Vagina (tissue), 2 donors: ENCODE data around the gene CIAPIN1. TPM values are rescaled to one million over a fixed set of nuclear protein-coding genes. Genes with fewer than 3 reads are reported as not detected.

Experiments
- DNase-seq, 2 donors: peaks; one replicate each; pipeline ENCODE4 v3.0.0-alpha.2; 2017; ENCODE audit errors: extremely low spot score in 2 of 2
- H3K27ac ChIP-seq: fragments of 200-600 bp; sonication (generic); one replicate; pipeline ENCODE4 v1.5.1; 2019
- H3K27me3 ChIP-seq: fragments of 200-600 bp; sonication (generic); one replicate; pipeline ENCODE4 v1.5.1; 2019
- H3K36me3 ChIP-seq, 2 donors: fragments of 200-600 bp; sonication (generic); one replicate each; pipeline ENCODE4 v1.5.1; 2017 to 2019
- H3K4me1 ChIP-seq: fragments of 200-600 bp; sonication (generic); one replicate; pipeline ENCODE4 v1.5.1; 2019
- H3K4me3 ChIP-seq, 2 donors: fragments of 200-600 bp; sonication (generic); 1 replicate in 1 of 2; 2 replicates in 1 of 2; pipeline ENCODE4 v1.5.1; 2016 to 2019
- H3K9me3 ChIP-seq: fragments of 200-600 bp; sonication (generic); one replicate; pipeline ENCODE4 v1.5.1; 2019
- POLR2A ChIP-seq, 2 donors: fragments of 450-650 bp; IDR thresholded peaks; one replicate each; pipeline ENCODE4 v1.6.1; 2017; ENCODE audit warnings: antibody characterized with exemption in 2 of 2, mild to moderate bottlenecking in 2 of 2, moderate library complexity in 2 of 2
- POLR2AphosphoS5 ChIP-seq, 2 donors: sonication (generic); formaldehyde crosslinking; IDR thresholded peaks; one replicate each; pipeline ENCODE4 v1.9.0; 2017; ENCODE audit warnings: antibody characterized with exemption in 2 of 2, mild to moderate bottlenecking in 2 of 2, low read depth in 1 of 2; ENCODE audit not compliant: insufficient read depth in 1 of 2
- intact Hi-C: fragments of 100-400 bp; cut with DNase I; formaldehyde crosslinking; loops from one replicate; pipeline ENCODE4 v1.15.1; 2023
- total RNA-seq: library from RNA; depleted of rRNA; stranded (reverse); fragments of >200 nt; gene quantifications from one replicate; pipeline ENCODE4 v1.2.3, GENCODE V29; 2016
- TF ChIP-seq, protein P1 (sequence below), 3 experiments: fragments of 450-650 bp in 2 of 3; fragments of 200-600 bp in 1 of 3; sonication (generic) in 1 of 3; IDR thresholded peaks; one replicate each; pipeline ENCODE4 v1.5.1; 2017 to 2019; ENCODE audit warnings: antibody characterized with exemption in 3 of 3, mild to moderate bottlenecking in 2 of 3, moderate library complexity in 2 of 3

The CIAPIN1 gene
- total RNA-seq, 1 donor from 2014 or later: 28.0 TPM

DNA sequence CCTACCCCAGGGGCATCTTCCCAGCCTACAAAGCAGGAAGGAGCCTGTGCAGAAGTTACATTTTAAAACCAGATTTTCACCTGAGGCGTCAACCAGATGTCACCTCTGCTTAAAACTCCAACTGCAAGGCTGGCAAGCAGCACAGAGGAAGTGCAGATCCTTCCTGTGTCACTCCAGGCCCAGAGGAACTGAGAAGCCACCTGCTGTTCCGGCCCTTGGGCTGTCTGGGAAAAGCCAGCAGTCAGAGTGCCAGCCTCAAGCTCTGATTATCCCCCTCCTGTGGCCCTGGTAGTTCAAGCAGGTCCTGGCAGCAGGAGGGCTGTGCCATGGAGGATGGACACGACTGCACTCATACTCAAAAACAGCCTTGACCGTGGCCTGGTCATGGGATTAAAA is 25.5 kb upstream of the CIAPIN1 start:
- Histone ChIP-seq H3K36me3 (peaks cover 0 to 50% of the 10 kb centered on the region in 2 donors), H3K4me3 (no peak overlapping the region), H3K27ac (peak overlapping the region; percentile 17), H3K4me1 (peaks cover 50% of the 10 kb centered on the region), H3K27me3 (no peaks in the 10 kb centered on the region), H3K9me3 (no peaks in the 10 kb centered on the region)
- no peak for DNase-seq
- TF ChIP-seq, protein P1, sequence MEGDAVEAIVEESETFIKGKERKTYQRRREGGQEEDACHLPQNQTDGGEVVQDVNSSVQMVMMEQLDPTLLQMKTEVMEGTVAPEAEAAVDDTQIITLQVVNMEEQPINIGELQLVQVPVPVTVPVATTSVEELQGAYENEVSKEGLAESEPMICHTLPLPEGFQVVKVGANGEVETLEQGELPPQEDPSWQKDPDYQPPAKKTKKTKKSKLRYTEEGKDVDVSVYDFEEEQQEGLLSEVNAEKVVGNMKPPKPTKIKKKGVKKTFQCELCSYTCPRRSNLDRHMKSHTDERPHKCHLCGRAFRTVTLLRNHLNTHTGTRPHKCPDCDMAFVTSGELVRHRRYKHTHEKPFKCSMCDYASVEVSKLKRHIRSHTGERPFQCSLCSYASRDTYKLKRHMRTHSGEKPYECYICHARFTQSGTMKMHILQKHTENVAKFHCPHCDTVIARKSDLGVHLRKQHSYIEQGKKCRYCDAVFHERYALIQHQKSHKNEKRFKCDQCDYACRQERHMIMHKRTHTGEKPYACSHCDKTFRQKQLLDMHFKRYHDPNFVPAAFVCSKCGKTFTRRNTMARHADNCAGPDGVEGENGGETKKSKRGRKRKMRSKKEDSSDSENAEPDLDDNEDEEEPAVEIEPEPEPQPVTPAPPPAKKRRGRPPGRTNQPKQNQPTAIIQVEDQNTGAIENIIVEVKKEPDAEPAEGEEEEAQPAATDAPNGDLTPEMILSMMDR (IDR thresholded peaks at IDR 0.05): no peak
- TF ChIP-seq POLR2A (IDR thresholded peaks at IDR 0.05) (no peak), POLR2AphosphoS5 (IDR thresholded peaks at IDR 0.05; ENCODE audit: insufficient read depth in 1 of 2, low read depth in 1 of 2) (no peak)
- intact Hi-C loops: no loop called here

DNA sequence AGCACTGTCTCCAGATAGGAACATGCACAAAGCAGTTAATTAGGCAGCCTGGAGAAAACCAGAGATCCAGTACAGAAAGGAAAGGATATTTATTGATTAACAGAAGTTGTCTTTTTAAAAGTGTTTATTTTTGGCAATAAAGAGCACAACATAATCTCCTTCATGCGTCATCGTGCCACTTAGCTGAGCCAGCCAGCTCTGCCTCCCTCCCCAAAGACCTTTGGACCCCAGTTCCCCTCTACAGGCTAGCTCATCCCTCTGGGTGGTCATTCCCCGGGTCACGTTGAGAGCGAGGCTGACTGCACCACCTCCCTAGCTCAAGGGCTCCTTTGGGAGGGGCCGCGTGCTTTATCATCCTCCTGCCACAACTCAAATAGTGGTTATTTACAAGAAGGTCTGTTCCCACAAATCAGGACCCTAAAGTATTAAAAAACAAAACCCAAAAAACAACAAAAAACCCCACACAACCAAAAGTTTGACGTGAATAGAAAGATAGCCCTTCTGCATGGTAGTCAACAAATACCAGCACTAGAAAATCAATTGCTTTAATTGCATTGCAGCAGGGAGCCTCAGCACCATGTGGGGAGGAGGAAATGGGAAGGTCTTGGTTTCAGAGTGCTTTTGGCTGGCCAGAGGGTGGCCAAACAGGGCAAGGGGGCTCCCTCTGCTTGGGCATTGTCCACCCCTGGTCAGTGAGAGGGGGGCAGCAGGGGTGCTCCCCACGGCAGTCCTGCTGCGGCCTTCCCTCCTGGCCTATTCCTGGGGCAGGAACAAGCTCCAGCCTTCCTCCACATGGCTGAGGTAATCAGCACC is 24.9 kb upstream of the CIAPIN1 start:
- DNase-seq: no peak
- no peak for TF ChIP-seq POLR2AphosphoS5 (IDR thresholded peaks at IDR 0.05; ENCODE audit: insufficient read depth in 1 of 2, low read depth in 1 of 2)
- no peak for TF ChIP-seq POLR2A (IDR thresholded peaks at IDR 0.05)
- TF ChIP-seq, protein P1 (IDR thresholded peaks at IDR 0.05): no peak
- Histone ChIP-seq H3K4me3 (no peak overlapping the region), H3K27ac (peak overlapping the region; percentile 17), H3K36me3 (peaks cover 0 to 50% of the 10 kb centered on the region in 2 donors), H3K27me3 (no peaks in the 10 kb centered on the region), H3K9me3 (no peaks in the 10 kb centered on the region), H3K4me1 (peaks cover 44% of the 10 kb centered on the region)
- intact Hi-C loops: no loop called here

DNA sequence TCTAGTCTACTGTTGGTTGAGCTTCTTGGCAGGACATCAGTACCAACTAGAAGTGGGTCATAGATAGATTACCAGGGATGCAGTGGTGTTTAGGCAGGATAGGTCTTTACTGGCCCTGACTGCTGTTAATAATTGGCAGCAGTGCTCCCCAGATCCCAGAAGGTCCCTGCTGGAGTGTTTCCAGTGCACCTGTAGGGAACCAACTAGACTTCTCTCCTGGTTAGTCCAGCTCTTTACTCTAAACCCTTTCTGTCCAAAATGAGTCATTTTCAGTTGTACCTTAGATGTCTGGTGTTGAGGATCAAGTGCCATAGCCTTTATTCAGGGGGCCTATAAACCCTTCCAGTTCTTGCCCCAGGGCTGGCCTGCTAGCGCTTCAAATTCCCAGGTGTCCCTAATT is 24.0 kb upstream of the CIAPIN1 start:
- Histone ChIP-seq H3K4me3 (no peak overlapping the region), H3K4me1 (peaks cover 36% of the 10 kb centered on the region), H3K9me3 (no peaks in the 10 kb centered on the region), H3K36me3 (peaks cover 0 to 54% of the 10 kb centered on the region in 2 donors), H3K27me3 (no peaks in the 10 kb centered on the region), H3K27ac (no peak overlapping the region)
- TF ChIP-seq POLR2AphosphoS5 (IDR thresholded peaks at IDR 0.05; ENCODE audit: insufficient read depth in 1 of 2, low read depth in 1 of 2) (no peak), POLR2A (IDR thresholded peaks at IDR 0.05) (no peak)
- TF ChIP-seq, protein P1 (IDR thresholded peaks at IDR 0.05): no peak
- intact Hi-C loops: no loop called here
- DNase-seq: no peak

DNA sequence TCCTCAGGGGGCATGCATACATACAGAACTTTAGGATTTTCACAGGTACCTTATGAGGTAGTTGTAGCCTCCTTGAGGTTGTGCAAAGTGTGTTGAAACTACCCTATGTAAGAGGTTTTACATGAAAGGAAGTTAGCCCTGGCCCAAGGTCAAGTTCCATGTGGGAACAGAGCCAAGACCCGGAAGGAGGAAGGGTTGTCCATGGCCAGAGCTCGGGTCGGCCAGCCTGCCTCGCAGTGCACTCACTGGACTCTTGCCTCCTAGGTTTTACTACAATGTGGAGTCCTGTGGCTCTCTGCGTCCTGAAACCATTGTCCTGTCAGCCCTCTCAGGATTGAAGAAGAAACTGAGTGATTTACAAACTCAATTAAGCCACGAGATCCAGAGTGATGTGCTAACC is 23.5 kb upstream of the CIAPIN1 start:
- intact Hi-C loops: no loop called here
- TF ChIP-seq POLR2A (IDR thresholded peaks at IDR 0.05): no peak
- no peak for TF ChIP-seq POLR2AphosphoS5 (IDR thresholded peaks at IDR 0.05; ENCODE audit: insufficient read depth in 1 of 2, low read depth in 1 of 2)
- TF ChIP-seq, protein P1 (IDR thresholded peaks at IDR 0.05): no peak
- Histone ChIP-seq H3K9me3 (no peaks in the 10 kb centered on the region), H3K27ac (no peak overlapping the region), H3K4me1 (peaks cover 31% of the 10 kb centered on the region), H3K4me3 (no peak overlapping the region), H3K36me3 (peaks cover 0 to 59% of the 10 kb centered on the region in 2 donors), H3K27me3 (no peaks in the 10 kb centered on the region)
- no peak for DNase-seq

DNA sequence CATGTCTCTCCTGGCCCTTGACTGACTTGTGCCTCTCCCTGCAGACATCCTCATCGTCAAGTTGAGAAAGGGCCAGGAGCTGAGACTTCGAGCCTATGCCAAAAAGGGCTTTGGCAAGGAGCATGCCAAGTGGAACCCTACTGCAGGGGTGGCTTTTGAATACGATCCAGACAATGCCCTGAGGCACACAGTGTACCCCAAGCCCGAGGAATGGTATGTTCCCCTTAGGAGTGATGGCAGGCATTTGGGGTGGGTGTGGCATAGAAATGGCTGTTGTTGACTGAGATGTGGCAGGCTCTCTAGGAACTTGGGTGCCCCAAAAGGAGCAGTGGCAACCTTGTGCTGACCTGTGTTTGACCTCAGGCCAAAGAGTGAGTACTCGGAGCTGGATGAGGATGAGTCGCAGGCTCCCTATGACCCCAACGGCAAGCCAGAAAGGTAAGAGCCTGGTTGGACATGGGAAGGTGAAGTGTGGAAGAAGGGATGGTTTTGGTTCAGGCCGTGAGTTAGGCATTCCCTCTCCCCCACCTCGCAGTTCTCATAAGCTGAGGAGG is 22.8 kb upstream of the CIAPIN1 start:
- Histone ChIP-seq H3K9me3 (no peaks in the 10 kb centered on the region), H3K4me1 (peaks cover 34% of the 10 kb centered on the region), H3K27ac (no peak overlapping the region), H3K36me3 (peaks cover 0 to 64% of the 10 kb centered on the region in 2 donors), H3K27me3 (no peaks in the 10 kb centered on the region), H3K4me3 (no peak overlapping the region)
- no peak for TF ChIP-seq POLR2A (IDR thresholded peaks at IDR 0.05)
- no peak for TF ChIP-seq POLR2AphosphoS5 (IDR thresholded peaks at IDR 0.05; ENCODE audit: insufficient read depth in 1 of 2, low read depth in 1 of 2)
- TF ChIP-seq, protein P1 (IDR thresholded peaks at IDR 0.05): no peak
- no peak for DNase-seq
- intact Hi-C loops: no loop called here
